Measurements from ENCODE around the gene KIAA0408. TPM values are rescaled to one million over a fixed set of nuclear protein-coding genes. Genes with fewer than 3 reads are reported as not detected.

Gene KIAA0408
- total and polyA plus RNA-seq, 7 donors, result 0.46 to 103 (median 27.3) TPM

- Histone ChIP-seq H3K36me3 (no peaks in the 10 kb centered on the region), H3K27ac (peak overlapping the region; percentile 58 to 77 (median 72)), H3K4me3 (no peak overlapping the region), H3K9me3 (no peaks in the 10 kb centered on the region), H3K4me1 (peaks cover 0 to 58% (median 37%) of the 10 kb centered on the region in 4 donors), H3K27me3 (no peaks in the 10 kb centered on the region)
- no peak for DNase-seq
- intact Hi-C loops (cut with DNase I), result loop anchor here (2.0 kb wide), 1 partner anchor 160 kb away; no protein-coding TSS in a partner anchor
- WGBS, 2 donors, result 85 to 88% methylated on average over 2 of the region's 2 CpGs
- TF ChIP-seq POLR2AphosphoS5 (IDR thresholded peaks at IDR 0.05), result no peak
- no peak for TF ChIP-seq EP300 (IDR thresholded peaks at IDR 0.05)
- no peak for TF ChIP-seq POLR2A (IDR thresholded peaks at IDR 0.05)
- TF ChIP-seq CTCF (IDR thresholded peaks at IDR 0.05), result no peak
Observed at GRCh38 chr6:127462376-127462775, 3.2 kb upstream of the KIAA0408 start.

GRCh38 chr6:127460465-127460864 lies 1.3 kb upstream of the KIAA0408 start:
- Histone ChIP-seq H3K9me3 (no peaks in the 10 kb centered on the region), H3K4me1 (peaks cover 0 to 74% (median 43%) of the 10 kb centered on the region in 4 donors), H3K27me3 (no peaks in the 10 kb centered on the region), H3K36me3 (no peaks in the 10 kb centered on the region), H3K4me3 (no peak overlapping the region), H3K27ac (peak overlapping the region; percentile 83 to 91 (median 86))
- intact Hi-C loops (cut with DNase I), result no loop called here
- DNase-seq, result no peak
- 64 to 69% methylated on average over 1 of the region's 1 CpG for WGBS, 2 donors
- no peak for TF ChIP-seq CTCF (IDR thresholded peaks at IDR 0.05)

GRCh38 chr6:127458817-127459216 lies 372 bp downstream of the KIAA0408 start:
- Histone ChIP-seq H3K27ac (peak overlapping the region; percentile 83 to 91 (median 86)), H3K36me3 (no peaks in the 10 kb centered on the region), H3K4me3 (peak overlapping the region; percentile 51 to 58 (median 56)), H3K27me3 (no peaks in the 10 kb centered on the region), H3K9me3 (no peaks in the 10 kb centered on the region), H3K4me1 (peaks cover 0 to 74% (median 44%) of the 10 kb centered on the region in 4 donors)
- DNase-seq, result peak; percentile 86
- 42 to 59% methylated on average over 4 of the region's 4 CpGs for WGBS, 2 donors
- intact Hi-C loops (cut with DNase I), result loop anchor here (2.0 kb wide), 2 partner anchors 36 to 58 kb away; no protein-coding TSS in a partner anchor
- no peak for TF ChIP-seq POLR2A (IDR thresholded peaks at IDR 0.05)
- TF ChIP-seq EP300 (IDR thresholded peaks at IDR 0.05), result no peak
- no peak for TF ChIP-seq POLR2AphosphoS5 (IDR thresholded peaks at IDR 0.05)
- no peak for TF ChIP-seq CTCF (IDR thresholded peaks at IDR 0.05)

- no peaks in the 10 kb centered on the region for H3K27me3 ChIP-seq
- H3K27ac ChIP-seq, result peak overlapping the region; percentile 83 to 91 (median 86)
- intact Hi-C loops (cut with DNase I), result loop anchor here (2.0 kb wide), 2 partner anchors 35 to 59 kb away; no protein-coding TSS in a partner anchor
- no peak for DNase-seq
- H3K4me1 ChIP-seq, result peaks cover 0 to 74% (median 44%) of the 10 kb centered on the region in 4 donors
- no peaks in the 10 kb centered on the region for H3K36me3 ChIP-seq
- peak overlapping the region; percentile 51 to 58 (median 56) for H3K4me3 ChIP-seq
- no peaks in the 10 kb centered on the region for H3K9me3 ChIP-seq
- 16 to 57% methylated on average over 3 of the region's 3 CpGs for WGBS, 2 donors
- TF ChIP-seq POLR2AphosphoS5 (IDR thresholded peaks at IDR 0.05) (no peak), EP300 (IDR thresholded peaks at IDR 0.05) (no peak)
Observed at GRCh38 chr6:127458222-127458621, 967 bp downstream of the KIAA0408 start.

- H3K36me3 ChIP-seq, result no peaks in the 10 kb centered on the region
- H3K27ac ChIP-seq, result peak overlapping the region; percentile 83 to 91 (median 86)
- TF ChIP-seq CTCF (IDR thresholded peaks at IDR 0.05) (no peak), POLR2AphosphoS5 (IDR thresholded peaks at IDR 0.05) (peak; percentile 40 to 61 (median 44)), POLR2A (IDR thresholded peaks at IDR 0.05) (no peak), EP300 (IDR thresholded peaks at IDR 0.05) (peak in 1 of 4 donors; percentile 2)
- peak overlapping the region; percentile 51 to 58 (median 56) for H3K4me3 ChIP-seq
- DNase-seq, result peak; percentile 64
- 54 to 57% methylated on average over 3 of the region's 3 CpGs for WGBS, 2 donors
- H3K27me3 ChIP-seq, result no peaks in the 10 kb centered on the region
- intact Hi-C loops (cut with DNase I), result loop anchor here (2.0 kb wide), 2 partner anchors 35 to 59 kb away; no protein-coding TSS in a partner anchor
- H3K4me1 ChIP-seq, result peaks cover 0 to 74% (median 43%) of the 10 kb centered on the region in 4 donors
- H3K9me3 ChIP-seq, result no peaks in the 10 kb centered on the region
Observed at GRCh38 chr6:127457456-127458064, 1.6 kb downstream of the KIAA0408 start.

Data from sigmoid colon (tissue), 7 donors.